Panc1 (cell line): ENCODE measurements around the gene RPS2. TPM values are rescaled to one million over a fixed set of nuclear protein-coding genes. Genes with fewer than 3 reads are reported as not detected.

ENCODE experiments used
- ATAC-seq: fragments of 200-7000 bp; cut with Tn5 transposase; 2 replicates; pipeline ENCODE4 v1.9.1; 2020; ENCODE audit warnings: mild to moderate bottlenecking, moderate library complexity
- BruUV-seq: library from RNA; stranded (reverse); fragments of 400-500 nt; replicated peaks from 2 replicates; lab custom pipeline; 2021; lab: Mats Ljungman, UMichigan
- CTCF ChIA-PET: fragments of 300-600 bp; sonication (Branson Sonifier 250); formaldehyde crosslinking; loops from one replicate; lab custom pipeline; 2022; ENCODE audit warnings: antibody characterized with exemption; lab: Charles Lee
- POLR2A ChIA-PET: fragments of 300-600 bp; sonication (Branson Sonifier 250); formaldehyde crosslinking; loops from one replicate; lab custom pipeline; 2022; ENCODE audit warnings: antibody characterized with exemption; lab: Charles Lee
- DNase-seq: peaks from one replicate; pipeline ENCODE4 v3.0.0-alpha.2; 2010; ENCODE audit warnings: low read depth, low spot score
- H3K27ac ChIP-seq: 2 replicates; pipeline ENCODE4 v1.5.1; 2011; ENCODE audit warnings: mild to moderate bottlenecking, low read length, inconsistent platforms
- H3K27me3 ChIP-seq: fragments of 200-500 bp; sonication (Bioruptor generic); 2 replicates; pipeline ENCODE4 v1.6.0; 2014; ENCODE audit warnings: low read length, inconsistent platforms; ENCODE audit not compliant: control insufficient read depth, insufficient read depth
- H3K36me3 ChIP-seq: fragments of 200-500 bp; sonication (Bioruptor generic); 2 replicates; pipeline ENCODE4 v1.5.1; 2014; ENCODE audit warnings: inconsistent platforms, mild to moderate bottlenecking, low read length, moderate library complexity; ENCODE audit not compliant: control insufficient read depth, insufficient read depth
- H3K4me1 ChIP-seq: 2 replicates; pipeline ENCODE4 v1.5.1; 2011; ENCODE audit warnings: inconsistent platforms, mild to moderate bottlenecking, low read length, moderate library complexity; ENCODE audit not compliant: control insufficient read depth, insufficient read depth
- H3K4me3 ChIP-seq, 2 experiments: 2 replicates each; pipeline ENCODE4 v1.5.1; 2011 to 2012; ENCODE audit warnings: low read depth in 2 of 2, low read length in 2 of 2, mild to moderate bottlenecking in 2 of 2, inconsistent platforms in 1 of 2, moderate library complexity in 1 of 2
- H3K9me3 ChIP-seq: fragments of 200-500 bp; sonication (Bioruptor generic); 2 replicates; pipeline ENCODE4 v1.5.1; 2014; ENCODE audit warnings: low read depth, mild to moderate bottlenecking, inconsistent platforms, low read length, moderate library complexity; ENCODE audit not compliant: control insufficient read depth, insufficient read depth
- CTCF ChIP-seq: fragments of 450-650 bp; IDR thresholded peaks from 2 replicates; pipeline ENCODE4 v1.5.1; 2017; ENCODE audit warnings: mild to moderate bottlenecking
- POLR2AphosphoS5 ChIP-seq: IDR thresholded peaks from 2 replicates; pipeline ENCODE4 v1.6.1; 2012; ENCODE audit warnings: mild to moderate bottlenecking, low read depth, low read length, moderate library complexity
- REST ChIP-seq, 2 experiments: IDR thresholded peaks; 2 replicates each; pipeline ENCODE4 v1.6.1; 2011 to 2012; ENCODE audit warnings: low read depth in 2 of 2, control low read depth in 1 of 2, low read length in 1 of 2, mild to moderate bottlenecking in 1 of 2, moderate library complexity in 1 of 2; ENCODE audit not compliant: insufficient read depth in 1 of 2
- SIN3A ChIP-seq: IDR thresholded peaks from 2 replicates; pipeline ENCODE4 v1.6.1; 2012; ENCODE audit warnings: low read depth, mild to moderate bottlenecking, low read length, moderate library complexity, borderline replicate concordance; ENCODE audit not compliant: insufficient read depth
- TCF7L2 ChIP-seq: IDR thresholded peaks from 2 replicates; pipeline ENCODE4 v1.6.1; 2011; ENCODE audit warnings: mild to moderate bottlenecking, low read depth, low read length, inconsistent platforms
- in situ Hi-C: cut with HindIII; loops from 2 replicates; pipeline ENCODE4 v1.10.0; 2016; ENCODE audit warnings: low sequenced_read_pairs, low pct_unique_long_range_greater_than_20kb
- intact Hi-C: fragments of 100-400 bp; cut with micrococcal nuclease; formaldehyde crosslinking; loops from one replicate; pipeline ENCODE4 v1.10.0; 2022; ENCODE audit not compliant: unreplicated experiment
- total RNA-seq: library from RNA; stranded (reverse); gene quantifications from one replicate; pipeline ENCODE4 v1.2.1, GENCODE V29; 2021; ENCODE audit not compliant: unreplicated experiment

The RPS2 gene
- total RNA-seq, 1 experiment from 2014 or later = 2,794 TPM

DNA sequence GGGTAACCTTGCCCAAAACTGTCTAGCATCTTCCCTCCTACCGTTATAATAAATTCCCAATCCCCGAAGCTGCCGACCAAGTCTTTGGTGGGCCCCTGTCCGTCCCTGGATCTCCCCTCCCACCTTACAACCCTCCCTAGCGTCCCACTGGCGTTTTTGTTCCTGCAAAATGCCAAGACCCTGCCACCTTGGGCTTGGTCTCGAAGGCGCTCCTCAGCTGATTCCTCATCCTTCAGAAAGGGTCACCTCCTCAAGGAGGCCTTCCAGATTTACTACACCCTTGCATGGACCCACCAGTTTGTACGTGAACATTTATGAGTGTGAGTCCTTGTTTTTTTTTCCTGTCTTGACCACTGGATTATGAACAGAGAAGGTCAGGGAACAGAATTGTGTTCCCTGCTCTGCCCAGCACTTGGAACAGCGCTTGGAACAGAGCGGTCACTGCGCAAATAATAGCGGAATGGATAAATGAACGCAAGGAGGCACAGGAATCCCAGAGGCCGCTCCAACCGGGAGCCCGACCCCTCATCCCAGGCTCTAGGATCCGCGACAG is 18.4 kb upstream of the RPS2 start:
- TF ChIP-seq POLR2AphosphoS5 (no peak), REST (IDR thresholded peaks at IDR 0.05; ENCODE audit: insufficient read depth in 1 of 2, low read depth in 2 of 2, low read length in 1 of 2) (no peak), SIN3A (no peak), CTCF (no peak), TCF7L2 (no peak)
- CTCF ChIA-PET = interaction anchor here (0.7 kb wide), 1 partner anchor 165 kb away, joined by 3 read pairs; no protein-coding TSS in a partner anchor
- intact Hi-C loops = no loop called here
- H3K36me3 ChIP-seq = peaks cover 9% of the 10 kb centered on the region; the same call in 1 of the 2 replicates
- H3K27ac ChIP-seq = peak overlapping the region; percentile 62
- H3K27me3 ChIP-seq = no peaks in the 10 kb centered on the region
- DNase-seq (no peak), ATAC-seq (no peak)
- in situ Hi-C loops = no loop called here
- BruUV-seq = no TSS peak
- POLR2A ChIA-PET = interaction anchor here (1.1 kb wide), 1 partner anchor 16 kb away, joined by 8 read pairs; the partner anchor contains the start of gene RNF151
- H3K4me3 ChIP-seq = peak overlapping the region; percentile 63 to 76
- peaks cover 46% of the 10 kb centered on the region for H3K4me1 ChIP-seq
- no peaks in the 10 kb centered on the region for H3K9me3 ChIP-seq

- intact Hi-C loops (no loop called here), in situ Hi-C loops (no loop called here)
- no TSS peak for BruUV-seq
- ATAC-seq (peak; percentile 20), DNase-seq (no peak)
- POLR2A ChIA-PET = interaction anchor here (0.5 to 1.2 kb wide), 2 partner anchors 17 to 59 kb away, joined by 4 to 5 read pairs; partner anchors contain the start of gene RPS2
- Histone ChIP-seq H3K4me1 (peaks cover 46% of the 10 kb centered on the region), H3K27ac (peak overlapping the region; percentile 62), H3K27me3 (no peaks in the 10 kb centered on the region), H3K36me3 (peaks cover 9% of the 10 kb centered on the region; the same call in 1 of the 2 replicates), H3K4me3 (no peak overlapping the region), H3K9me3 (no peaks in the 10 kb centered on the region)
- 0 out of 2 replicates have a peak, but pooled peaks have one; percentile 37 for TF ChIP-seq POLR2AphosphoS5
- TF ChIP-seq TCF7L2 = 0 out of 2 replicates have a peak, but pooled peaks have one; percentile 20
- no peak for TF ChIP-seq CTCF
- CTCF ChIA-PET = no interaction called here
Measured at GRCh38 chr16:1982013-1982433, 17.4 kb upstream of the RPS2 start.
